WTC11 (cell line): ENCODE data around the gene WWOX. TPM values are rescaled to one million over a fixed set of nuclear protein-coding genes. Genes with fewer than 3 reads are reported as not detected.

Experiments
- ATAC-seq: fragments of 200-7000 bp; cut with Tn5 transposase; 2 replicates; pipeline ENCODE4 v1.10.0; 2021; ENCODE audit warnings: mild to moderate bottlenecking, moderate library complexity
- CTCF ChIA-PET: fragments of 300-600 bp; sonication (Branson Sonifier 250); formaldehyde crosslinking; loops from one replicate; lab custom pipeline; 2021; ENCODE audit warnings: antibody characterized with exemption; lab: Charles Lee
- POLR2A ChIA-PET: fragments of 350-600 bp; sonication (Branson Sonifier 250); formaldehyde crosslinking; loops from one replicate; lab custom pipeline; 2021; ENCODE audit warnings: antibody characterized with exemption; lab: Charles Lee
- DNase-seq: peaks from one replicate; pipeline ENCODE4 v3.0.0; 2021; ENCODE audit warnings: low spot score
- H3K27ac Mint-ChIP-seq: 2 replicates; pipeline ENCODE4 v1.8.0; 2021; ENCODE audit warnings: mixed read lengths
- H3K27me3 Mint-ChIP-seq: 2 replicates; pipeline ENCODE4 v1.8.0; 2021; ENCODE audit warnings: low read depth, mild to moderate bottlenecking, moderate library complexity, mixed read lengths
- H3K36me3 Mint-ChIP-seq: 2 replicates; pipeline ENCODE4 v1.8.0; 2021; ENCODE audit warnings: mixed read lengths
- H3K4me1 Mint-ChIP-seq: 2 replicates; pipeline ENCODE4 v1.8.0; 2022; ENCODE audit warnings: mixed read lengths
- H3K4me3 Mint-ChIP-seq: 2 replicates; pipeline ENCODE4 v1.8.0; 2021; ENCODE audit warnings: mild to moderate bottlenecking, moderate library complexity, mixed read lengths
- H3K9me3 Mint-ChIP-seq: 2 replicates; pipeline ENCODE4 v1.8.0; 2021; ENCODE audit warnings: mixed read lengths
- CBFB ChIP-seq: sonication (generic); formaldehyde crosslinking; IDR thresholded peaks from 2 replicates; pipeline ENCODE4 v1.8.1; 2022; ENCODE audit warnings: mild to moderate bottlenecking, low read depth, missing genetic modification reagents
- E2F1 ChIP-seq: sonication (generic); formaldehyde crosslinking; IDR thresholded peaks from 2 replicates; pipeline ENCODE4 v1.8.0; 2022; ENCODE audit warnings: mild to moderate bottlenecking, missing genetic modification reagents
- E2F5 ChIP-seq: sonication (generic); formaldehyde crosslinking; IDR thresholded peaks from 2 replicates; pipeline ENCODE4 v1.8.1; 2022; ENCODE audit warnings: mild to moderate bottlenecking, moderate library complexity, missing genetic modification reagents
- ELF4 ChIP-seq: sonication (generic); formaldehyde crosslinking; IDR thresholded peaks from 2 replicates; pipeline ENCODE4 v1.8.1; 2022; ENCODE audit warnings: low read depth, mild to moderate bottlenecking, moderate library complexity, missing genetic modification reagents
- EMX1 ChIP-seq: fragments of 250-450 bp; sonication (Bioruptor Pico); IDR thresholded peaks from 2 replicates; pipeline ENCODE4 v1.8.0; 2021; ENCODE audit warnings: mild to moderate bottlenecking
- ERG ChIP-seq: fragments of 250-450 bp; sonication (Bioruptor Pico); IDR thresholded peaks from 2 replicates; pipeline ENCODE4 v1.8.0; 2021; ENCODE audit warnings: mild to moderate bottlenecking
- FOXJ3 ChIP-seq: sonication (generic); formaldehyde crosslinking; IDR thresholded peaks from 2 replicates; pipeline ENCODE4 v1.9.0; 2021; ENCODE audit warnings: missing genetic modification reagents, mild to moderate bottlenecking, borderline replicate concordance
- FOXP4 ChIP-seq: sonication (generic); formaldehyde crosslinking; IDR thresholded peaks from 2 replicates; pipeline ENCODE4 v1.8.0; 2022; ENCODE audit warnings: mild to moderate bottlenecking, missing genetic modification reagents
- IRF2 ChIP-seq: sonication (generic); formaldehyde crosslinking; IDR thresholded peaks from 2 replicates; pipeline ENCODE4 v1.8.0; 2022; ENCODE audit warnings: low read depth, missing genetic modification reagents, borderline replicate concordance
- KAT7 ChIP-seq: sonication (generic); formaldehyde crosslinking; IDR thresholded peaks from 2 replicates; pipeline ENCODE4 v1.8.1; 2023; ENCODE audit warnings: missing genetic modification reagents, mild to moderate bottlenecking, borderline replicate concordance
- MAX ChIP-seq: sonication (generic); formaldehyde crosslinking; IDR thresholded peaks from 2 replicates; pipeline ENCODE4 v1.8.0; 2022; ENCODE audit warnings: mild to moderate bottlenecking, missing genetic modification reagents
- MLX ChIP-seq: sonication (generic); formaldehyde crosslinking; IDR thresholded peaks from 2 replicates; pipeline ENCODE4 v1.8.1; 2023; ENCODE audit warnings: mild to moderate bottlenecking, missing genetic modification reagents, moderate library complexity
- NFYB ChIP-seq: sonication (generic); formaldehyde crosslinking; conservative IDR thresholded peaks from 2 replicates; pipeline ENCODE4 v1.8.0; 2022; ENCODE audit warnings: low read depth, missing genetic modification reagents
- SP1 ChIP-seq: sonication (generic); formaldehyde crosslinking; conservative IDR thresholded peaks from 2 replicates; pipeline ENCODE4 v1.8.1; 2022; ENCODE audit warnings: missing genetic modification reagents
- USF1 ChIP-seq: sonication (generic); formaldehyde crosslinking; IDR thresholded peaks from 2 replicates; pipeline ENCODE4 v1.8.0; 2022; ENCODE audit warnings: mild to moderate bottlenecking, missing genetic modification reagents
- ZNF121 ChIP-seq: sonication (generic); formaldehyde crosslinking; IDR thresholded peaks from 2 replicates; pipeline ENCODE4 v1.8.0; 2023; ENCODE audit warnings: missing genetic modification reagents
- ZNF232 ChIP-seq: sonication (generic); formaldehyde crosslinking; IDR thresholded peaks from 2 replicates; pipeline ENCODE4 v1.8.0; 2022; ENCODE audit warnings: mild to moderate bottlenecking, missing genetic modification reagents
- ZNF423 ChIP-seq: fragments of 250-450 bp; sonication (Bioruptor Pico); IDR thresholded peaks from 2 replicates; pipeline ENCODE4 v2.1.2; 2022; ENCODE audit warnings: mild to moderate bottlenecking, moderate library complexity
- ZNF425 ChIP-seq: fragments of 250-450 bp; sonication (Bioruptor Pico); conservative IDR thresholded peaks from 2 replicates; pipeline ENCODE4 v1.9.0; 2021; ENCODE audit warnings: mild to moderate bottlenecking
- ZSCAN18 ChIP-seq: fragments of 250-450 bp; sonication (Bioruptor Pico); IDR thresholded peaks from 2 replicates; pipeline ENCODE4 v2.1.2; 2022; ENCODE audit warnings: mild to moderate bottlenecking, moderate library complexity
- total RNA-seq: library from RNA; stranded (reverse); gene quantifications from 3 replicates; pipeline ENCODE4 v1.2.3, GENCODE V29; 2021

WWOX gene
- total RNA-seq, 1 experiment from 2014 or later: 15.7 TPM

GRCh38 chr16:78227855-78228254 lies 128.4 kb downstream of the WWOX start (continued):
- TF ChIP-seq FOXP4 (CRISPR knock-in tag) (no peak), ZNF425 (CRISPR knock-in tag) (no peak), ELF4 (CRISPR knock-in tag) (no peak)
- TF ChIP-seq, all 79 proteins: peak for 0

- no peaks in the 10 kb centered on the region for H3K27me3 Mint-ChIP-seq
- TF ChIP-seq E2F1 (CRISPR knock-in tag) (no peak), E2F5 (CRISPR knock-in tag) (no peak), KAT7 (no peak), CBFB (CRISPR knock-in tag) (no peak), ERG (CRISPR knock-in tag) (no peak), IRF2 (CRISPR knock-in tag) (no peak), ZNF121 (CRISPR knock-in tag) (no peak), EMX1 (no peak), NFYB (no peak), SP1 (CRISPR knock-in tag) (no peak), FOXJ3 (no peak), MLX (CRISPR knock-in tag) (no peak), ZNF423 (CRISPR knock-in tag) (no peak), USF1 (CRISPR knock-in tag) (no peak), ZSCAN18 (CRISPR knock-in tag) (no peak), MAX (CRISPR knock-in tag) (no peak), ZNF232 (no peak)
- no peak for ATAC-seq
- peaks cover 7% of the 10 kb centered on the region for H3K4me1 Mint-ChIP-seq
- CTCF ChIA-PET: interaction anchor here (0.7 to 1.6 kb wide), 3 partner anchors 20 to 834 kb away, joined by 3 to 6 read pairs (median 6); no protein-coding TSS in a partner anchor
- H3K4me3 Mint-ChIP-seq: no peak overlapping the region
- peaks cover under 1% of the 10 kb centered on the region; the same call in 1 of the 2 replicates for H3K9me3 Mint-ChIP-seq
- POLR2A ChIA-PET: interaction anchor here (0.8 kb wide), 1 partner anchor 42 kb away, joined by 3 read pairs; no protein-coding TSS in a partner anchor
- no peaks in the 10 kb centered on the region for H3K36me3 Mint-ChIP-seq
- DNase-seq: no peak
- no peak overlapping the region for H3K27ac Mint-ChIP-seq
Measured at GRCh38 chr16:78228704-78229103, 129.2 kb downstream of the WWOX start.
